GM18499 (cell line): Measurements from ENCODE around the gene ANKRD22.

Experiments used
- ATAC-seq: cut with Tn5 transposase; IDR thresholded peaks from one replicate; pipeline ENCODE4 v1.9.1; 2021; ENCODE audit warnings: moderate number of reproducible peaks; ENCODE audit not compliant: insufficient read depth, unreplicated experiment

Gene ANKRD22

GRCh38 chr10:88804083-88804812, 47.4 kb downstream of the ANKRD22 start:
- no peak for ATAC-seq

DNA sequence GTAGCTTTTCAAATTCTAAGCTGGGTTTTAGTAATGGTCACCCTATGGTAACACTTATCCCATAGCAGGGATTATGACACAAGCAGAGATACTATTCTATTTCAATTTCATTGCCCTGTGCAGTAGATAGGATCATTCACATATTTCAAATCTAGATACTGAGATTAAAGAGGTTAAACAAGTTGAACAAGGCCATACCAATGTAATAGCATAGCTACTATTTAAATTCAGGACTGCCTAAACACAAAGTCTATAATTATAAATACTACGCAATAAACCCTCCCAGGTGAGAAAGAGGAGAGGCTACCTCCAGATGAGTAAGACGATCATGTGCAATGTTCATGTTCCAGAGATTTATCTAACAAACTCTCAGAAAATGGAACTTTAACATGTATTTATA, 48.0 kb downstream of the ANKRD22 start:
- no peak for ATAC-seq

DNA sequence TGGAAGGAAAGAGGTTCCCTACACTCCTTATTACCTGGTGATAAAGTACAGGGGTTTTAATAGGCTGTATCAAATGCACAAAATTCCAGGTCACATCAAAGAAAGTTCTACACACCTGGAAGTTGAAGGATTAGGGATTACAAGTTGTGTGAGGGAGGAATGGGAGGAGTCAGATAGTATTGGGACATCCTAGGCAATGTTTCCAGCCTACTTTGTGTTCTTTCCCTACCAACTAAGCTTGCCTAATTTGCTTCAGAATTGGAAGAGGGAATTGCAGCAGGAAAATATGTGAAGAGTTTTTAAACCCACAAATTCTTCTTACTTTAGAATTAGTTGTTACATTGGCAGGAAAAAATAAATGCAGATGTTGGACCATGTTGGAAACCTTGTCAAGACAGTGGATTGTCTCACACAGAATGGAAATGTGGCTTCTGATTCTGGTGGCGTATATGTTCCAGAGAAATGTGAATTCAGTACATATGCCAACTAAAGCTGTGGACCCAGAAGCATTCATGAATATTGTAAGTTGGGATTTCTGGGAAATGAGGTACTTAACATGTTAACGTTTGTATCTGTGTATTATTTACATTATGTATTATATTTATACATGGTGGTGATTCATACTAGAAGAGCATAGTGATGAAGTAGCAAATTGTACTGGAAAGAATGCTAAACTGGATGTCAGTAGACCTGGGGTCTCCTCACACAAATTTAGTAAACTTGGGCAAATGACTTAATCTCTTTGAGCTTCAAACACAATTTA, 48.9 kb downstream of the ANKRD22 start, which contains the start of gene LIPM:
Gene LIPM, plus strand, starts transcription at position 208 of the 763 bp plus-strand sequence. Its CDS starts 167 bp downstream, at position 375.
- ATAC-seq = no peak

- no peak for ATAC-seq
These were observed 51.2 kb downstream of the ANKRD22 start for GRCh38 chr10:88800152-88801125.

DNA sequence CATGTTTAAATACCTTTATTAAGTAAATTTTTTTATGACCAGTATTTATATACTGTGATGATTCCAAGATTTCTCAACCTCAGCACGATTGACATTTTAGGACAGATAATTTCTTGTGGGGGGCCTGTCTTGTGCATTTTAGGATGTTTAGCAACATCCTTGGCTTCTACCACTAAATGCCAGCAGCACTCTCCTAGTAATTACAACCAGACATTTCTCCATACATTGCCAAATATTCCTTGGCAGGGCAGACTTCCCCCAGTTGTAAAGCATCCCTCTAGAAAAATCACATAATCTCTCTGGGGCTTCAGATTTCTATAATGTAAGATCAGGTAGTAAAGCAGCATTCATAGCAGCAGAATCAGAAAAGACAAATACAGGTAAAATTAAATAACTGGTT, 56.9 kb downstream of the ANKRD22 start:
- ATAC-seq = no peak

DNA sequence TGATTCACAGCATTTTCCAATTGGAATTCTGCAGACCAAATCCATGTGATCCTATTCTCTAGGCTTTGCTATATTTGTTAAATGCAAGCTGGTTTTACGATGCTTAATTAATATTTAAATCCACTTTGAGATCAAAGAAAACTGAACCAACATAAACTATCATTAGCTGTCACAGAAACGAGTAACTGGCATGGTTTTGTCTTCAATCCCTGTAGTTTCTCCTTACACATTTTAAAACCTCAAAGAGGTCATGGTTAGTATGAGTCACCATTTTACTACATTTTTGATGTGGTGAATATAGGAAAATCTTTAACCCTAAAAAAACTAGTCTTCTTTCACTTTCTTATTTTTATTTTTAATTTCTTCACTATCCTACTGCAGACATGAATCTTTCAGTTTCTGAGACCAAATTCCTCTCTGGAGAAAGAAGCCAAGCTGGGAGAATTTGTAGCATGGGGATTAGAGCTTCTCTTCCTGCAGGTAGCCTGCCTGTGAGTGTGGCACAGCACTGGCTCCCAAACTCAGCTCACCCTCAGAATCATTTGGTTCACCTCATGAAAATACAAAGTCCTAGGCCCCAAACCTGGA, 57.8 kb downstream of the ANKRD22 start:
- ATAC-seq = no peak

GRCh38 chr10:88792661-88793060, 59.0 kb downstream of the ANKRD22 start:
- ATAC-seq = no peak

GRCh38 chr10:88791924-88792323, 59.7 kb downstream of the ANKRD22 start:
- ATAC-seq = no peak

DNA sequence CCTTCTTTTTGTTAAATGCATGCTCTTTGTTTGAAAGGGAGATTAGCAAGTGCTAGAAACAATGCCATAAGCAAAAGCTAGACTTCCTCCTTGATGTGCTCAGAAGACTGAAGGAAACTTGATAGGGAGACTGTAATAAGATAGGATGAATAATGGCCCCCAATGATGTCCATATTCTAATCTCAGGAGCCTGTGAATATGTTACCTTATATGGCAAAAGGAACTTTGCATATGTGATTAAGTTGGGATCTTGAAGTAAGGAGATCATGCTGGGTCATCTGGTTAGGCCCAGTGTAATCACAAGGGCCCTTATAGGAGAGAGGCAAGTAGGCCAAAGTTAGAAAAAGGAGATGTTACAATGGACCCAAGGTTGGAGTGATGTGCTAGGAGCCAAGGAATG, 62.7 kb downstream of the ANKRD22 start:
- ATAC-seq = no peak

- no peak for ATAC-seq
These were observed 64.2 kb downstream of the ANKRD22 start for GRCh38 chr10:88787463-88787862.

- ATAC-seq = no peak
These were observed 65.4 kb downstream of the ANKRD22 start for GRCh38 chr10:88786032-88786770.

- ATAC-seq = no peak
These were observed 67.9 kb downstream of the ANKRD22 start for GRCh38 chr10:88783724-88784123.

DNA sequence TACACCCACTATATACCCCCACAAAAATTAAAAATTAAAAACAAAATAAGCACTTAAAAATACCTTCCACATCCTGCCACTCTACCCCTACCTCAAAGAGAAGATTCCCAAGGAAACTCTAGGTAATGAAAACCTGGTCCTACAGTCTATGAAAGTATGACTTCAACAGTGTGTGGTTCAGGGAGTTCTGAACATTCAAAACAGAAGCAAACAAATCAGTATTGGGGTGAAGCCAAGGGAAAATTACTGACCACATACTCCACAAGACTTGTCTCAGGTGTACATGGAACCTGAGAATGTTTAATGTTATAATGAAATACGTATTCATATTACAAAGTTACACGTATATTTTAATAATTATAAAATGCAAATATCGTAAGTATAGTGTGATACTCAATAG, 69.4 kb downstream of the ANKRD22 start:
- no peak for ATAC-seq

GRCh38 chr10:88781206-88781605, 70.4 kb downstream of the ANKRD22 start:
- ATAC-seq = no peak
